GM12865 (cell line): ENCODE data around the gene CADM2.

Experiments used
- DNase-seq: peaks from one replicate; pipeline ENCODE4 v3.0.0; 2010; ENCODE audit warnings: low read depth
- H3K4me3 ChIP-seq: 2 replicates; pipeline ENCODE4 v1.5.1; 2011; ENCODE audit warnings: mild to moderate bottlenecking, low read depth, low read length, control low read depth
- CTCF ChIP-seq: IDR thresholded peaks from 2 replicates; pipeline ENCODE4 v1.5.1; 2011; ENCODE audit warnings: low read length, control low read depth, low read depth, inconsistent platforms; ENCODE audit not compliant: insufficient read depth; ENCODE audit errors: missing control alignments

The CADM2 gene

DNA sequence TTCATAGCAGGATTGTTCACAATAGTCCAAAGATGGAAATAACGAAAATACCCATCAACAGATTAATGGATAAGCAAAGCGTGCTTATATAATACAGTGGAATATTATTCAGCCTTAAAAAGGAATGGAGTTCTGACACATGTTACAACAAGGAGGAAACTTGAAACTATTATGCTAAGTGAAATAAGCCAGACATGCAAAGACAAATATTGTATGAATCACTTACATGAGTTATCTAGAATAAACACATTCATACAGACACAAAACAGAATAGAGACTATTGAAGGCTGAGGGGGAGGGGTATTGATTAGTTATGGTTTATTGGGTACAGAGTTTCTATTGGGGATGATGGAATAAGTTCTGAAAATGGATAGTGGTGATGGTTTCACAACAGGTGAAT, 438.6 kb downstream of the CADM2 start:
- no peak for TF ChIP-seq CTCF
- H3K4me3 ChIP-seq = no peak overlapping the region
- DNase-seq = no peak

DNA sequence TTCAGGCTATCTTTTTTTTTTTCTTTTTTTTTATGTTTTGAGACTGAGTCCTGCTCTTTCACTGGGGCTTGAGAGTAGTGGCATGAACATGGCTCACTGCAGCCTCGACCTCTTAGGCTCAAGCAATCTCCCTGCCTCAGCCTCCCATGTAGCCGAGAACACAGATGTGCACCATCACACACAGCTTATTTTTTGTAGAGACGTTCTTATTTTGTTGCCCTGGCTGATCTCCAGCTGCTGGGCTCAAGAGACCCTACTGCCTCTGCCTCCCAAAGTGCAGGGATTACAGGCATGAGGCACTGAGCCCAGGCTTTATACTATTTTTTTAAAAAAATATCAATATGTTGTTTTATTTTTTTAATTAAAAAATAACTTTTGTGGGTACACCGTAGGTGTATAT, 467.3 kb downstream of the CADM2 start:
- no peak for TF ChIP-seq CTCF
- DNase-seq = no peak

GRCh38 chr3:85427467-85427866, 468.7 kb downstream of the CADM2 start:
- no peak overlapping the region for H3K4me3 ChIP-seq
- DNase-seq = no peak
- no peak for TF ChIP-seq CTCF

More for the DNA sequence above, 467.3 kb downstream of the CADM2 start:
- H3K4me3 ChIP-seq = no peak overlapping the region

DNA sequence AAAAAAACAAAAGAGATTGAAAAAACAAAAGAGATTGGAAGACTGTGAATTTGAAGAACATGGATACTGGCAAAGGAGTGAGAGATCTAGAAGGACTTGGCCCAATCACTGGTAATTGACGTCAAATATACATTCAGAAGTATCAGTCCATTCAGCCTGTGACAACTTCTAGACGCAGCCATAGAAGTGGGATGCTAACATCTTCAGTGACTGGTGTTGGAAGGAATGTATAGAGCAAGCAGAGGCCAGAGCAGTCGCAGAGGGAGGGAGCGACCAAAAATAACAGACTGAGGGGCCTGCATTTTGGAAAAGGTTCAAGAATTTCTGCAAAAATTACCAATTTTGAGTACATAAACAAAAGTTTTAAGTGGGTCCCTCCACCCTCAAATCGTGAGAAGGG, 473.3 kb downstream of the CADM2 start:
- no peak overlapping the region for H3K4me3 ChIP-seq
- no peak for DNase-seq
- no peak for TF ChIP-seq CTCF

- DNase-seq = no peak
- no peak overlapping the region for H3K4me3 ChIP-seq
- TF ChIP-seq CTCF = no peak
Measured at GRCh38 chr3:85433319-85433718, 474.5 kb downstream of the CADM2 start.

DNA sequence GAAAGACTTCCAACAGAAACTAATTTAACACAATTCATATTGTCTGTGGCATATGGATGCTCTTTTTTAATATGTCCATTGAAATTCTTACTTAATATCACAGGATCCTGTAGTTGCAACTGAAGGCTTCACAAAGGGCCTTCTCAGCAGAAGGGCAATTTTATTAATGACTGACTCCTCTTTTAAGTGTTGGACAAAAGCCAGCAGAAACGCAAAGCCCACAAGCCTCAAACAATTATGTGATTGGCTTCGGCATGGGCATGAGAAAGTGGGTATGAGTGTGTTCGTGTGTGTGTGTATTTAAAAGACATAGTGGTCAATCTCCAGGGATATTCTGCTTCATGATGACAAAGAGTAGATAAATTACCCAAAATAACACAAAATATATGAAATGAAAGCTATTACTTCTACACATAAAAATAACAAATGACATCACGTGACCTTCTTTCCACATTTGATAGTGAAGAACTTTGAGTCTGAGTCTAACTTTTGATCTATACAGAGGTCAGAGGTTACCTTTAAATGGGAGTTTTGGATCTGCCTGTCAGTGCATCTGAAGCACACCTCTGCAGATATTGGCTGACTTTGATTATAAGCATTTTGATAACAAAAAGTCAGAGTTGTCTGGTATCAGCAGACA, 496.9 kb downstream of the CADM2 start:
- no peak overlapping the region for H3K4me3 ChIP-seq
- no peak for TF ChIP-seq CTCF
- no peak for DNase-seq

DNA sequence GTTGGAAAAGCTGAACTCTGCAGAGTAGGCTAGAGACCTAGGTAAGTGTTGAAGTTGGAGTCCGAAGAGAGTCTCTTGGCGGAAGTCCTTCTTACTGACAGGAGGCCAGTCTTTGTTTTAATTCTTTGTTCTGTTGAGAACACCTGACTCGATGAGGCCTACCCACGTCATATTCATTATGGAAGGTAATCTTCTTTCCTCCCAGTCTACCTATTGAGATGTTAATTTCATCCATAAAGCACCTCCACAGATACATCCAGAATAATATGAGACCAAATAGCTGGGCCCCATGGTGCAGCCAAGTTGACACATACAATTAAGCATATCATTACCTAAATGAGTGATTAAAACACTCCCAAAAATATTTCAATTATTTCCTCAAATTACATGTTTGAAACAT, 515.5 kb downstream of the CADM2 start:
- no peak for DNase-seq
- no peak overlapping the region for H3K4me3 ChIP-seq
- TF ChIP-seq CTCF = no peak
